Left ventricle myocardium inferior (tissue), 1 donor: ENCODE data around the gene SRP72. TPM values are rescaled to one million over a fixed set of nuclear protein-coding genes. Genes with fewer than 3 reads are reported as not detected.

Source experiments
- DNase-seq: peaks from one replicate; pipeline ENCODE4 v3.0.0-alpha.2; 2020
- H3K27ac ChIP-seq: fragments of 200-600 bp; replicated peaks from 2 replicates; pipeline ENCODE4 v1.8.0; 2021
- H3K27me3 ChIP-seq: fragments of 200-600 bp; 2 replicates; pipeline ENCODE4 v1.8.0; 2021; ENCODE audit warnings: low read depth
- H3K36me3 ChIP-seq: fragments of 200-600 bp; 2 replicates; pipeline ENCODE4 v1.8.0; 2021
- H3K4me1 ChIP-seq: fragments of 200-600 bp; 2 replicates; pipeline ENCODE4 v1.8.0; 2021
- H3K4me3 ChIP-seq: fragments of 200-600 bp; 2 replicates; pipeline ENCODE4 v1.8.0; 2021; ENCODE audit warnings: mild to moderate bottlenecking, moderate library complexity
- H3K9me3 ChIP-seq: fragments of 200-600 bp; replicated peaks from 2 replicates; pipeline ENCODE4 v1.8.0; 2021
- intact Hi-C: fragments of 100-400 bp; cut with micrococcal nuclease; formaldehyde crosslinking; loops from one replicate; pipeline ENCODE4 v1.11.0; 2022
- total RNA-seq: library from RNA; stranded (reverse); fragmentation: NEBNext Ultra II Directional; extraction: Animal tissue kit (Norgen Biotek cat#: 25700); gene quantifications from one replicate; pipeline ENCODE4 v1.2.1, GENCODE V29; 2021
- TF ChIP-seq, protein P1 (sequence below): fragments of 200-600 bp; IDR thresholded peaks from 2 replicates; pipeline ENCODE4 v1.8.0; 2021; ENCODE audit warnings: antibody characterized with exemption, mild to moderate bottlenecking, borderline replicate concordance
- donor health status: DM: no; HTN: yes; CAD: no; lungs with severe emphysema.

The SRP72 gene
- total RNA-seq, 1 donor from 2014 or later, result 32.6 TPM

DNA sequence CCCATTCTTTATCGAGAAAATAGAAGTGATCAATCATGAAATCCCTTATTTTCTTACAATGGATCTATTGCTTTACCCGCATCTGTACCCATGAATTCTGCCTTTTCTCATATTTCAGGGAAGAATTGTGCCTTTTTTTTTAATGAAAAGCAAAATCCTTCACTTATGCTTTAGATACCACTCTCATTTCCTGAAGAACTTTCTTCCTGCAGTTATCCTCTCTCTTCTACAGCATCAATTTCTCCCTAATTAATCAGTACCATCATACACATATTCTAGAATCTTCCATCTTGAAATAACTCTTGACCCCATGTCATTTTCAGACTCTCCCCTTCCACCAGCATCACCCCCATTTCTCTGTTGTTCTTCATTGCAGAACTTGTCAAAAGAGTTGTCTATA lies 64.8 kb downstream of the SRP72 start:
- H3K27me3 ChIP-seq, result peaks cover 60% of the 10 kb centered on the region
- H3K9me3 ChIP-seq, result no peaks in the 10 kb centered on the region
- no peak overlapping the region for H3K27ac ChIP-seq
- TF ChIP-seq, protein P1, sequence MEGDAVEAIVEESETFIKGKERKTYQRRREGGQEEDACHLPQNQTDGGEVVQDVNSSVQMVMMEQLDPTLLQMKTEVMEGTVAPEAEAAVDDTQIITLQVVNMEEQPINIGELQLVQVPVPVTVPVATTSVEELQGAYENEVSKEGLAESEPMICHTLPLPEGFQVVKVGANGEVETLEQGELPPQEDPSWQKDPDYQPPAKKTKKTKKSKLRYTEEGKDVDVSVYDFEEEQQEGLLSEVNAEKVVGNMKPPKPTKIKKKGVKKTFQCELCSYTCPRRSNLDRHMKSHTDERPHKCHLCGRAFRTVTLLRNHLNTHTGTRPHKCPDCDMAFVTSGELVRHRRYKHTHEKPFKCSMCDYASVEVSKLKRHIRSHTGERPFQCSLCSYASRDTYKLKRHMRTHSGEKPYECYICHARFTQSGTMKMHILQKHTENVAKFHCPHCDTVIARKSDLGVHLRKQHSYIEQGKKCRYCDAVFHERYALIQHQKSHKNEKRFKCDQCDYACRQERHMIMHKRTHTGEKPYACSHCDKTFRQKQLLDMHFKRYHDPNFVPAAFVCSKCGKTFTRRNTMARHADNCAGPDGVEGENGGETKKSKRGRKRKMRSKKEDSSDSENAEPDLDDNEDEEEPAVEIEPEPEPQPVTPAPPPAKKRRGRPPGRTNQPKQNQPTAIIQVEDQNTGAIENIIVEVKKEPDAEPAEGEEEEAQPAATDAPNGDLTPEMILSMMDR, result no peak
- H3K36me3 ChIP-seq, result no peaks in the 10 kb centered on the region
- no peak for DNase-seq
- intact Hi-C loops, result no loop called here
- H3K4me1 ChIP-seq, result peaks cover 17% of the 10 kb centered on the region
- H3K4me3 ChIP-seq, result no peak overlapping the region

DNA sequence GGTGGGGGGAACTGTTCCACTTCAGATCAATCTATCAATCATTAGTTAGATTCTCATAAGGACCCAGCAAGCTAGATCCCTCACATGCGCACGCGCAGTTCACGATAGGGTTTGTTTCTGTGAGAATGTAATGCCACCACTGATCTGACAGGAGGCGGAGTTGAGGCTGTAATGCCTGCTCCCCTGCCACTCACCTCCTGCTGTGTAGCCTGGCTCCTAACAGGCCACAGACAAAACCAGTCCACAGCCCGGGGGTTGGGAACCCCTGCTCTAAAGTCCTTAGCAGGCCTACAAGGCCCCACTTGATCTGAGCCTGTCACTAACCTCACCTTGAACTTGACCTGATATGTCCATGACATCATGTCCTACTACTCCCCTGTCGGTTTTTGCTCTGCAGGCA lies 68.5 kb downstream of the SRP72 start:
- peaks cover 52% of the 10 kb centered on the region for H3K27me3 ChIP-seq
- no peak overlapping the region for H3K27ac ChIP-seq

DNA sequence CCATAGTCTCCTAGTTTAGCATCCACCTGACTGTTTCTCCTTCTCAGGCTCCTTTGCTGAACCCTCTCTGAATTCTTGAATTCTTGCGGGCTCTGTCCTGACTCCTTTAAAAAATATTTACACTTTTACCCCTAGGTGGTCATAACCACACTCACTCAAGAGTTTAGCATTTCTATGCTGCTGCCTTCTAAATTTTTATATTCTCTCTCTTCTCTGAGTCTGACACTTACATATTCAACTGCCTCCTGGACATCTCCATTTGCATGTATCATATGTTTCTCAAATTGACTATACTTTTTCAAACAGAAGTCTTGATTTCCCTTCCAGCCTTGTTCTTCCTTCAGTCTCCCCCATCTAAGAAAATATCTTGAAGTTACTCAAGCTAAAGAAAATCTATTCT lies 69.7 kb downstream of the SRP72 start:
- Histone ChIP-seq H3K9me3 (no peaks in the 10 kb centered on the region), H3K4me1 (no peaks in the 10 kb centered on the region), H3K36me3 (no peaks in the 10 kb centered on the region), H3K4me3 (no peak overlapping the region), H3K27ac (no peak overlapping the region), H3K27me3 (peaks cover 40% of the 10 kb centered on the region)
- intact Hi-C loops, result no loop called here
- no peak for DNase-seq
- TF ChIP-seq, protein P1, result no peak

More for the DNA sequence above, 68.5 kb downstream of the SRP72 start:
- H3K4me3 ChIP-seq, result no peak overlapping the region
- intact Hi-C loops, result no loop called here
- H3K4me1 ChIP-seq, result peaks cover 6% of the 10 kb centered on the region
- no peaks in the 10 kb centered on the region for H3K36me3 ChIP-seq
- TF ChIP-seq, protein P1, result no peak
- no peaks in the 10 kb centered on the region for H3K9me3 ChIP-seq
- no peak for DNase-seq

DNA sequence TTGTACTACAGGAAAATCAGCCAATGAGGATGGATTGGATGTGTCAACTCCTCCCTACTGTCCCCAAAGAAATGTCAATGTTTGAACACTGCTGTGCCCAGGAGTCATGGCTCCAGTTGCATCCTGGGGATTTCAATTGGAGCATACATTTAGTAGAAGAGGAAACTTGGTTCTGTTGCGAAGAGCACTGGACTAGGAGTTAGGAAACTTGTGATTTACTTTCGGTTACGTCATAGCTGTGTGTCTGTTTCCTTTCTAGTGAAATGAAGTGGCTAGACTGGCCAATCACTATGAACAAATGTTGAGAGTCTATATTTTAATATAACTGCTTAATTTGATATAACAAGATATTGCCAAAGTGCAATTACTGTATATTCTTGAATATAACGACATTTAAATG lies 73.4 kb downstream of the SRP72 start:
- intact Hi-C loops, result no loop called here
- Histone ChIP-seq H3K27ac (no peak overlapping the region), H3K36me3 (no peaks in the 10 kb centered on the region), H3K4me3 (no peak overlapping the region), H3K9me3 (no peaks in the 10 kb centered on the region), H3K4me1 (peaks cover 5% of the 10 kb centered on the region), H3K27me3 (peaks cover 11% of the 10 kb centered on the region)
- DNase-seq, result no peak
- TF ChIP-seq, protein P1, result no peak

DNA sequence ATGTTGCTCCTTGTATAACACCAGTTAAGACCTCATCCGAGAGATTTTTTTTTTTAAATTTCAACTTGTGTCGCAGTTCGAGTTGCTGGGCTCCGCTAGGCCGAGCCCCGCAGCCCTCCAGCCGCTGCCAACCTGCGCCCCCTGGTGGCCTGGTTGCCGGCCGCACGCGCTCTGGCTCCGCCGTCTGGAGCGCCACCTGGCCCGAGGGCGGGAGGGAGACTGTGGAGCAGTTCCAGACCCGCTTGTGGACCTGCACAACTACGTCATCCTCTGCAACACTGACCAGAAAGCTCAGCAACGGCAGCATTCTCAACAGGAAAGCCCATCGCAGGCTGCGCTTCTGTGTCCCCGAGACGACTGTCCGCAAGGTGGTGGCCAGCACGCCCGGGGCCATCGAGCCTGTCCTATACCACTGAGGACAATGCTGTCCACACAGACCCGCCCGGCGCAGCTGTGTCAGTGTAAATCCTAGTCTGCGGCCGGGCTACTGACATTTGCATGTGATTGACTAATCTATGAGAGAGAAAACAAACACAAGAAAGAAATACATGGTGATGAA lies 77.2 kb downstream of the SRP72 start:
- no peak overlapping the region for H3K27ac ChIP-seq

More for the DNA sequence above, 77.2 kb downstream of the SRP72 start:
- Histone ChIP-seq H3K36me3 (no peaks in the 10 kb centered on the region), H3K4me3 (peak overlapping the region; percentile 62), H3K9me3 (no peaks in the 10 kb centered on the region), H3K4me1 (peaks cover 5% of the 10 kb centered on the region), H3K27me3 (no peaks in the 10 kb centered on the region)
- TF ChIP-seq, protein P1, result peak; percentile 98
- peak; percentile 87 for DNase-seq
- intact Hi-C loops, result no loop called here
